GM10266 (cell line): Measurements from ENCODE around the gene ACSS3.
"Not testable (repeated sequence)": the region's sequence is repeated elsewhere in the genome, so short reads cannot be mapped to it uniquely, and the experiment has no call there.

ENCODE experiments used
- DNase-seq: peaks from one replicate; pipeline ENCODE4 v3.0.0; 2012; ENCODE audit errors: extremely low spot score
- CTCF ChIP-seq: IDR thresholded peaks from 2 replicates; pipeline ENCODE4 v1.5.1; 2012; ENCODE audit warnings: mild to moderate bottlenecking, low read depth; ENCODE audit not compliant: control insufficient read depth, insufficient read depth; ENCODE audit errors: missing control alignments

ACSS3 gene

GRCh38 chr12:81077686-81078441 lies at the start of gene ACSS3:
Gene ACSS3, plus strand, starts transcription at chr12:81078079. Its CDS starts 42 bp downstream, at chr12:81078121.
- no peak for TF ChIP-seq CTCF
- no peak for DNase-seq

GRCh38 chr12:81034926-81035325 lies 43.0 kb upstream of the ACSS3 start:
- TF ChIP-seq CTCF: no peak
- DNase-seq: no peak

GRCh38 chr12:81039231-81039630 lies 38.6 kb upstream of the ACSS3 start:
- TF ChIP-seq CTCF: no peak
- DNase-seq: no peak

- TF ChIP-seq CTCF: no peak
- DNase-seq: no peak
Measured at GRCh38 chr12:81043979-81044740, 33.7 kb upstream of the ACSS3 start.

- not testable (repeated sequence) for DNase-seq
Measured at GRCh38 chr12:81064971-81065370, 12.9 kb upstream of the ACSS3 start.

- DNase-seq: no peak
- no peak for TF ChIP-seq CTCF
Measured at GRCh38 chr12:81070846-81071245, 7.0 kb upstream of the ACSS3 start.

GRCh38 chr12:81075539-81075938 lies 2.3 kb upstream of the ACSS3 start:
- DNase-seq: no peak
- TF ChIP-seq CTCF: no peak
